ENCODE data around the gene NAB2.

NAB2 gene

GRCh38 chr12:57143454-57143853 lies 54.5 kb downstream of the NAB2 start:
- peak overlapping the region; percentile 89 for H3K9ac ChIP-seq (ENCODE audit: low read length)
- peaks cover 97% of the 10 kb centered on the region for H3K4me1 ChIP-seq (ENCODE audit: control insufficient read depth, insufficient read depth, low read length)
- no peak overlapping the region for H3K4me3 ChIP-seq (ENCODE audit: low read length)
- H3K36me3 ChIP-seq (ENCODE audit: control insufficient read depth, insufficient read depth, low read length, severe bottlenecking): peaks cover 97% of the 10 kb centered on the region
- no peaks in the 10 kb centered on the region for H3K27me3 ChIP-seq (replicated peaks; ENCODE audit: control insufficient read depth, insufficient read depth, low read length)
- H3K9me3 ChIP-seq (ENCODE audit: control insufficient read depth, low read length): no peaks in the 10 kb centered on the region
- no peak for DNase-seq (ENCODE audit: low read depth)

Measured in adipocyte (in vitro differentiated cells).